ENCODE data around the gene TOR1B.
"Not testable (repeated sequence)": the region's sequence is repeated elsewhere in the genome, so short reads cannot be mapped to it uniquely, and the experiment has no call there.

Gene TOR1B

GRCh38 chr9:129777769-129778130 is 25.2 kb upstream of the TOR1B start:
- POLR2A ChIA-PET: interaction anchor here (2.8 kb wide), 1 partner anchor 39 kb away, joined by 12 read pairs; no protein-coding TSS in a partner anchor

GRCh38 chr9:129778469-129778868 is 24.5 kb upstream of the TOR1B start:
- DNase-seq (ENCODE audit: extremely low spot score): no peak
- TF ChIP-seq FOXK2 (IDR thresholded peaks at IDR 0.05) (no peak), TARDBP (IDR thresholded peaks at IDR 0.05) (no peak), BHLHE40 (IDR thresholded peaks at IDR 0.05; ENCODE audit: borderline replicate concordance) (no peak), SP1 (IDR thresholded peaks at IDR 0.05) (no peak), ZNF384 (IDR thresholded peaks at IDR 0.05) (no peak), FOXA1 (IDR thresholded peaks at IDR 0.05) (no peak), LEF1 (IDR thresholded peaks at IDR 0.05; ENCODE audit: borderline replicate concordance) (no peak)
- CTCF ChIA-PET: interaction anchor here (0.7 kb wide), 1 partner anchor 51 kb away, joined by 3 read pairs; no protein-coding TSS in a partner anchor
- POLR2A ChIA-PET: no interaction called here

More at GRCh38 chr9:129777769-129778130, 25.2 kb upstream of the TOR1B start:
- no peak for DNase-seq (ENCODE audit: extremely low spot score)
- CTCF ChIA-PET: interaction anchor here (0.6 to 2.7 kb wide), 4 partner anchors 40 to 135 kb away, joined by 3 to 12 read pairs (median 6); no protein-coding TSS in a partner anchor
- TF ChIP-seq ELF4 (IDR thresholded peaks at IDR 0.05) (no peak), FOXM1 (IDR thresholded peaks at IDR 0.05; ENCODE audit: borderline replicate concordance) (no peak), SUZ12 (IDR thresholded peaks at IDR 0.05) (no peak), FOXK2 (IDR thresholded peaks at IDR 0.05) (no peak), HDGF (IDR thresholded peaks at IDR 0.05; ENCODE audit: borderline replicate concordance) (no peak), LEF1 (IDR thresholded peaks at IDR 0.05; ENCODE audit: borderline replicate concordance) (no peak), L3MBTL2 (conservative IDR thresholded peaks at IDR 0.05) (no peak), BHLHE40 (IDR thresholded peaks at IDR 0.05; ENCODE audit: borderline replicate concordance) (no peak), CTBP1 (IDR thresholded peaks at IDR 0.05; ENCODE audit: borderline replicate concordance) (no peak)

GRCh38 chr9:129779560-129780190 is 23.3 kb upstream of the TOR1B start:
- TF ChIP-seq FOXM1 (IDR thresholded peaks at IDR 0.05; ENCODE audit: borderline replicate concordance) (no peak), FOXK2 (IDR thresholded peaks at IDR 0.05) (no peak), LEF1 (IDR thresholded peaks at IDR 0.05; ENCODE audit: borderline replicate concordance) (no peak), PKNOX1 (IDR thresholded peaks at IDR 0.05) (no peak), SP1 (IDR thresholded peaks at IDR 0.05) (no peak), NFRKB (IDR thresholded peaks at IDR 0.05) (no peak), ARNT (IDR thresholded peaks at IDR 0.05) (no peak), FOXA1 (IDR thresholded peaks at IDR 0.05) (no peak), SUZ12 (IDR thresholded peaks at IDR 0.05) (no peak)
- POLR2A ChIA-PET: no interaction called here
- CTCF ChIA-PET: interaction anchor here (0.7 kb wide), 1 partner anchor 10 kb away, joined by 5 read pairs; no protein-coding TSS in a partner anchor

GRCh38 chr9:129781131-129781530 is 21.9 kb upstream of the TOR1B start:
- TF ChIP-seq ZNF384 (IDR thresholded peaks at IDR 0.05) (no peak), PKNOX1 (IDR thresholded peaks at IDR 0.05) (0 out of 2 replicates have a peak, but pooled peaks have one; percentile 10)
- ChIA-PET CTCF (interaction anchor here (0.6 to 2.0 kb wide), 5 partner anchors 9 to 59 kb away, joined by 3 to 11 read pairs (median 6); no protein-coding TSS in a partner anchor), POLR2A (interaction anchor here (0.6 kb wide), 1 partner anchor 47 kb away, joined by 3 read pairs; no protein-coding TSS in a partner anchor)
- DNase-seq (ENCODE audit: extremely low spot score): no peak

More at GRCh38 chr9:129779560-129780190, 23.3 kb upstream of the TOR1B start:
- DNase-seq (ENCODE audit: extremely low spot score): no peak

GRCh38 chr9:129781981-129782380 is 21.0 kb upstream of the TOR1B start:
- TF ChIP-seq TARDBP (IDR thresholded peaks at IDR 0.05) (no peak), ZNF384 (IDR thresholded peaks at IDR 0.05) (no peak), BHLHE40 (IDR thresholded peaks at IDR 0.05; ENCODE audit: borderline replicate concordance) (no peak)
- CTCF ChIA-PET: interaction anchor here (0.7 to 2.0 kb wide), 4 partner anchors 9 to 60 kb away, joined by 3 to 11 read pairs (median 8); no protein-coding TSS in a partner anchor
- no peak for DNase-seq (ENCODE audit: extremely low spot score)
- POLR2A ChIA-PET: no interaction called here

- DNase-seq (ENCODE audit: extremely low spot score): peak; percentile 87
- TF ChIP-seq NFRKB (IDR thresholded peaks at IDR 0.05) (no peak), FOXM1 (IDR thresholded peaks at IDR 0.05; ENCODE audit: borderline replicate concordance) (no peak), PKNOX1 (IDR thresholded peaks at IDR 0.05) (no peak), ZNF384 (IDR thresholded peaks at IDR 0.05) (no peak), CTBP1 (IDR thresholded peaks at IDR 0.05; ENCODE audit: borderline replicate concordance) (no peak), SP1 (IDR thresholded peaks at IDR 0.05) (no peak), LEF1 (IDR thresholded peaks at IDR 0.05; ENCODE audit: borderline replicate concordance) (no peak), TARDBP (IDR thresholded peaks at IDR 0.05) (no peak), FOXA1 (IDR thresholded peaks at IDR 0.05) (no peak), ARNT (IDR thresholded peaks at IDR 0.05) (no peak), BHLHE40 (IDR thresholded peaks at IDR 0.05; ENCODE audit: borderline replicate concordance) (no peak), SUZ12 (IDR thresholded peaks at IDR 0.05) (no peak), L3MBTL2 (conservative IDR thresholded peaks at IDR 0.05) (no peak), HDGF (IDR thresholded peaks at IDR 0.05; ENCODE audit: borderline replicate concordance) (no peak), ELF4 (IDR thresholded peaks at IDR 0.05) (no peak), FOXK2 (IDR thresholded peaks at IDR 0.05) (no peak)
- POLR2A ChIA-PET: no interaction called here
- CTCF ChIA-PET: interaction anchor here (0.6 to 1.3 kb wide), 4 partner anchors 46 to 1063 kb away, joined by 5 to 8 read pairs (median 6); no protein-coding TSS in a partner anchor
Observed at GRCh38 chr9:129783516-129784361, 19.2 kb upstream of the TOR1B start.

GRCh38 chr9:129784970-129785369 is 18.0 kb upstream of the TOR1B start:
- not testable (repeated sequence) for DNase-seq (ENCODE audit: extremely low spot score)
- POLR2A ChIA-PET: interaction anchor here (1.1 kb wide), 1 partner anchor 47 kb away, joined by 3 read pairs; no protein-coding TSS in a partner anchor
- CTCF ChIA-PET: interaction anchor here (1.3 kb wide), 1 partner anchor 47 kb away, joined by 7 read pairs; no protein-coding TSS in a partner anchor

Measured in HEK293T (cell line).